Upper lobe of left lung (tissue), 6 donors: ENCODE results near the gene ATP6V1G3. TPM values are rescaled to one million over a fixed set of nuclear protein-coding genes. Genes with fewer than 3 reads are reported as not detected.
A peak's percentile ranks its signal among the peaks of the same experiment; 100 is the strongest.
"Not testable (repeated sequence)": the region's sequence is repeated elsewhere in the genome, so short reads cannot be mapped to it uniquely, and the experiment has no call there.

Experiments
- ATAC-seq, 2 donors: fragments of 200-7000 bp; cut with Tn5 transposase; one replicate each; pipeline ENCODE4 v1.9.1; 2022; ENCODE audit warnings: mild to moderate bottlenecking in 2 of 2, moderate library complexity in 2 of 2; ENCODE audit not compliant: low FRiP score in 2 of 2
- DNase-seq, 2 donors: peaks; one replicate each; pipeline ENCODE4 v3.0.0-alpha.2; 2019 to 2020
- H3K27ac ChIP-seq, 4 donors: fragments of 200-600 bp; sonication (generic); one replicate each; pipeline ENCODE4 v1.5.1; 2016 to 2019
- H3K27me3 ChIP-seq, 4 donors: fragments of 200-600 bp; sonication (generic); one replicate each; pipeline ENCODE4 v1.5.1; 2017 to 2019
- H3K36me3 ChIP-seq, 4 donors: fragments of 200-600 bp; sonication (generic); one replicate each; pipeline ENCODE4 v1.5.1; 2016 to 2019
- H3K4me1 ChIP-seq, 4 donors: fragments of 200-600 bp; sonication (generic); one replicate each; pipeline ENCODE4 v1.5.1; 2018 to 2019
- H3K4me3 ChIP-seq, 4 donors: fragments of 200-600 bp; sonication (generic); one replicate each; pipeline ENCODE4 v1.5.1; 2017 to 2019; ENCODE audit warnings: mild to moderate bottlenecking in 2 of 4, moderate library complexity in 1 of 4
- H3K9me3 ChIP-seq, 4 donors: fragments of 200-600 bp; sonication (generic); one replicate each; pipeline ENCODE4 v1.5.1; 2018 to 2019
- CTCF ChIP-seq, 6 experiments: fragments of 450-650 bp in 4 of 6; fragments of 200-600 bp in 2 of 6; sonication (generic) in 2 of 6; IDR thresholded peaks; one replicate each; pipeline ENCODE4 v1.5.1; 2016 to 2019; ENCODE audit warnings: antibody characterized with exemption in 6 of 6
- EP300 ChIP-seq, 4 donors: sonication (generic); formaldehyde crosslinking; IDR thresholded peaks; one replicate each; pipeline ENCODE4 v1.5.1; 2017; ENCODE audit warnings: antibody characterized with exemption in 4 of 4, control low read depth in 2 of 4
- POLR2A ChIP-seq, 4 donors: fragments of 450-650 bp; IDR thresholded peaks; one replicate each; pipeline ENCODE4 v1.5.1; 2016 to 2017; ENCODE audit warnings: antibody characterized with exemption in 4 of 4, mild to moderate bottlenecking in 2 of 4
- POLR2AphosphoS5 ChIP-seq, 2 donors: sonication (generic); formaldehyde crosslinking; IDR thresholded peaks; one replicate each; pipeline ENCODE4 v1.5.1; 2017; ENCODE audit warnings: antibody characterized with exemption in 2 of 2
- WGBS, 2 donors: methylation state at CpG; one replicate each; pipeline ENCODE4 v1.1.5; 2017 to 2018; 5-methylcytosine and 5-hydroxymethylcytosine counted together
- total RNA-seq, 6 donors: library from RNA; depleted of rRNA in 4 of 6; stranded (reverse); fragments of >200 nt in 4 of 6; gene quantifications; one replicate each; pipeline versions ENCODE4 v1.1.0 to v1.2.1, GENCODE V29; 2016 to 2021
- donor health status: DM: no; HTN: no; CAD: no; lungs with moderate emphysema.
- donor health status: DM: no; HTN: yes; CAD: no; lungs with severe emphysema.

Gene ATP6V1G3, protein sequence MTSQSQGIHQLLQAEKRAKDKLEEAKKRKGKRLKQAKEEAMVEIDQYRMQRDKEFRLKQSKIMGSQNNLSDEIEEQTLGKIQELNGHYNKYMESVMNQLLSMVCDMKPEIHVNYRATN
- total RNA-seq = not detected

- no peak within 1 kb of the TSS for H3K4me3 ChIP-seq
- WGBS, 2 donors = 76 to 84% methylated on average over 1 of the region's 1 CpG
- no peak within 1 kb of the TSS for H3K27ac ChIP-seq
- H3K27me3 ChIP-seq = no peaks in the 10 kb centered on the region
- no peaks in the 10 kb centered on the region for H3K36me3 ChIP-seq
- H3K9me3 ChIP-seq = no peaks in the 10 kb centered on the region
- ATAC-seq (no peak), DNase-seq (no peak)
- TF ChIP-seq EP300 (IDR thresholded peaks at IDR 0.05) = no peak
- no peak for TF ChIP-seq POLR2A (IDR thresholded peaks at IDR 0.05)
- no peak for TF ChIP-seq POLR2AphosphoS5 (IDR thresholded peaks at IDR 0.05)
- TF ChIP-seq CTCF (IDR thresholded peaks at IDR 0.05) = no peak
- no peaks in the 10 kb centered on the region for H3K4me1 ChIP-seq
These were observed at the start of gene ATP6V1G3 for GRCh38 chr1:198540580-198540979. ATP6V1G3 (minus strand) TSS chr1:198540680; CDS start chr1:198540650, 30 bp downstream.

- ATAC-seq (no peak), DNase-seq (no peak)
- H3K36me3 ChIP-seq = no peaks in the 10 kb centered on the region
- H3K27me3 ChIP-seq = no peaks in the 10 kb centered on the region
- H3K27ac ChIP-seq = no peak overlapping the region
- no peak overlapping the region for H3K4me3 ChIP-seq
- TF ChIP-seq EP300 (IDR thresholded peaks at IDR 0.05) (no peak), CTCF (IDR thresholded peaks at IDR 0.05) (no peak), POLR2AphosphoS5 (IDR thresholded peaks at IDR 0.05) (no peak), POLR2A (IDR thresholded peaks at IDR 0.05) (no peak)
- no peaks in the 10 kb centered on the region for H3K4me1 ChIP-seq
- H3K9me3 ChIP-seq = peaks cover 0 to 8% (median 7%) of the 10 kb centered on the region in 4 donors
These were observed 48.4 kb upstream of the ATP6V1G3 start for GRCh38 chr1:198588845-198589244.

DNA sequence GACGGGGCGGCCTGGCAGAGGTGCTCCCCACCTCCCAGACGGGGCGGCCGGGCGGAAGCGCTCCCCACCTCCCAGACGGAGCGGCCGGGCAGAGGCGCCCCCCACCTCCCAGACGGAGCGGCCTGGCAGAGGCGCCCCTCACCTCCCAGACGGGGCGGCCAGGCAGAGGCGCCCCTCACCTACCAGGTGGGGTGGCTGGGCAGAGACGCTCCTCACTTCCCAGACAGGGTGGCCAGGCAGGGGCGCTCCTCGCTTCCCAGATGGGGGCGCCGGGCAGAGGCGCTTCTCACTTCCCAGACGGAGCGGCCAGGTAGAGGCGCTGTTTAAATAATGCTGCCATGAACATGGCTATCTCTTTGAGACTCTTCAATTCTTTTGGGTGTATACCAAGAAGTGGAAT lies 43.7 kb upstream of the ATP6V1G3 start:
- ATAC-seq (no peak), DNase-seq (peak in 1 of 2 donors; percentile 53)
- no peak overlapping the region for H3K27ac ChIP-seq
- no peaks in the 10 kb centered on the region for H3K27me3 ChIP-seq
- H3K4me3 ChIP-seq = no peak overlapping the region
- TF ChIP-seq EP300 (IDR thresholded peaks at IDR 0.05) = no peak
- no peak for TF ChIP-seq POLR2A (IDR thresholded peaks at IDR 0.05)
- TF ChIP-seq POLR2AphosphoS5 (IDR thresholded peaks at IDR 0.05) = no peak
- no peak for TF ChIP-seq CTCF (IDR thresholded peaks at IDR 0.05)
- 94 to 95% methylated on average over 25 to 26 of the region's 26 CpGs for WGBS, 2 donors
- no peaks in the 10 kb centered on the region for H3K4me1 ChIP-seq
- peaks cover 0 to 8% (median 5%) of the 10 kb centered on the region in 4 donors for H3K9me3 ChIP-seq
- no peaks in the 10 kb centered on the region for H3K36me3 ChIP-seq

GRCh38 chr1:198583209-198583802 lies 42.8 kb upstream of the ATP6V1G3 start:
- H3K27ac ChIP-seq, H3K36me3 ChIP-seq, H3K4me3 ChIP-seq, DNase-seq, H3K27me3 ChIP-seq, ATAC-seq, H3K4me1 ChIP-seq, H3K9me3 ChIP-seq: not testable (repeated sequence)
- WGBS, 2 donors = 72 to 78% methylated on average over 5 of the region's 5 CpGs

DNA sequence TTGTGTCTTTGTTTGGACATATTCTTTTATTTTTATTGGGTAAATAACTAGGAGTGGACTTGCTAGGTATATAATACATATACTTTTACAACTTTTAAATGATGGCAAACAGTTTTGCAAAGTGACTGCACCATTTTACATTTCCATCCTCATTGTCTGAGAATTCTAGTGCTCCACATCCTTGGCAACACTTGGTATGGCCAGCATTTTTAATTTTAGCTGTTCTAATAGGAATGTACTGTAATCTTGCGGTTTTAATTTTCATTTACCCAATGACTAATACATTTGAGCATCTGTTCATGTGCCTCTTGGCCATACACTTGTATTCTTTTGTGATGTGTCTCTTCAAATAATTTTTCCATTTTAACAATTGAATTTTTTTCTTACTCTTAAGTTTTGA lies 37.0 kb upstream of the ATP6V1G3 start:
- no peak overlapping the region for H3K4me3 ChIP-seq
- peaks cover 0 to 3% (median 0%) of the 10 kb centered on the region in 4 donors for H3K9me3 ChIP-seq
- WGBS, 2 donors = 86 to 97% methylated on average over 1 of the region's 1 CpG
- no peaks in the 10 kb centered on the region for H3K4me1 ChIP-seq
- H3K36me3 ChIP-seq = no peaks in the 10 kb centered on the region
- no peak overlapping the region for H3K27ac ChIP-seq
- ATAC-seq = no peak
- no peak for DNase-seq
- TF ChIP-seq EP300 (IDR thresholded peaks at IDR 0.05) (no peak), POLR2AphosphoS5 (IDR thresholded peaks at IDR 0.05) (no peak), POLR2A (IDR thresholded peaks at IDR 0.05) (no peak), CTCF (IDR thresholded peaks at IDR 0.05) (no peak)
- H3K27me3 ChIP-seq = no peaks in the 10 kb centered on the region
